HG03060 (cell line): ENCODE measurements around the gene NCAPH2.
A peak's percentile ranks its signal among the peaks of the same experiment; 100 is the strongest.

Experiments
- ATAC-seq: cut with Tn5 transposase; IDR thresholded peaks from one replicate; pipeline ENCODE4 v1.9.1; 2021; ENCODE audit warnings: low read depth, moderate number of reproducible peaks; ENCODE audit not compliant: unreplicated experiment

Gene NCAPH2

GRCh38 chr22:50507991-50508884, at the start of gene NCAPH2:
NCAPH2 (plus strand) TSS chr22:50508224; CDS start chr22:50508338, 114 bp downstream.
- ATAC-seq, result peak; percentile 73

GRCh38 chr22:50459016-50459415, 49.0 kb upstream of the NCAPH2 start:
- no peak for ATAC-seq

GRCh38 chr22:50459496-50460140, 48.4 kb upstream of the NCAPH2 start:
- ATAC-seq, result no peak

GRCh38 chr22:50460938-50461337, 47.1 kb upstream of the NCAPH2 start:
- ATAC-seq, result no peak

- ATAC-seq, result no peak
Measured at GRCh38 chr22:50461536-50461935, 46.5 kb upstream of the NCAPH2 start.

GRCh38 chr22:50461979-50462540, 46.0 kb upstream of the NCAPH2 start:
- ATAC-seq, result no peak

GRCh38 chr22:50463188-50463900, 44.7 kb upstream of the NCAPH2 start:
- ATAC-seq, result no peak

GRCh38 chr22:50464451-50464850, 43.6 kb upstream of the NCAPH2 start:
- no peak for ATAC-seq

GRCh38 chr22:50465066-50465930, 42.7 kb upstream of the NCAPH2 start:
- no peak for ATAC-seq

GRCh38 chr22:50467341-50467740, 40.7 kb upstream of the NCAPH2 start:
- no peak for ATAC-seq

- no peak for ATAC-seq
Measured at GRCh38 chr22:50467773-50468440, 40.1 kb upstream of the NCAPH2 start.

GRCh38 chr22:50468626-50469025, 39.4 kb upstream of the NCAPH2 start:
- ATAC-seq, result no peak

- peak; percentile 39 for ATAC-seq
Measured at GRCh38 chr22:50469377-50470305, 38.4 kb upstream of the NCAPH2 start.

GRCh38 chr22:50470491-50470890, 37.5 kb upstream of the NCAPH2 start:
- ATAC-seq, result no peak

GRCh38 chr22:50471197-50471847, 36.7 kb upstream of the NCAPH2 start:
- ATAC-seq, result no peak

- ATAC-seq, result no peak
Measured at GRCh38 chr22:50471962-50472361, 36.1 kb upstream of the NCAPH2 start.

- ATAC-seq, result no peak
Measured at GRCh38 chr22:50473088-50473487, 34.9 kb upstream of the NCAPH2 start.
